ENCODE results near the gene MSH6. TPM values are rescaled to one million over a fixed set of nuclear protein-coding genes. Genes with fewer than 3 reads are reported as not detected.

Gene MSH6
- total and polyA plus RNA-seq, 11 donors = 5.3 to 40.7 (median 22.5) TPM

DNA sequence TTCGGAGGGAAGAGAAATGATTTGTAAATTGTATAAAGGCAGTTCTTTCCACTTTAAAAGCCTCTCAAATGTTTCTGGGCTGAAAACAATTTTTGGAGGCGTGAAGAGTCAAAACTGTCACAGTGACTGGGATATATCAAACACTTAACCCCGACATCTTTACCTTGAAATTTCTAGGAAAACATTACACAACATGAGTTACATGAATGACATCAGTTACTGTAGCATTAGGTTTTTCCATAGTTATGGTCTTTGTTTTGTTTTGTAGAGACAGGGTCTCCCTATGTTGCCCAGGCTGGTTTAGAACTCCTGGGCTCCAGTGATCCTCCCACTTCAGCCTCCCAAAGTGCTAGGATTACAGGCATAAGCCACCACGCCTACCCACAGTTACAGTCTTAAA is 25.7 kb downstream of the MSH6 start:
- 83 to 89% (median 86%) methylated on average over 4 of the region's 4 CpGs for WGBS, 4 donors
- TF ChIP-seq, protein P1, sequence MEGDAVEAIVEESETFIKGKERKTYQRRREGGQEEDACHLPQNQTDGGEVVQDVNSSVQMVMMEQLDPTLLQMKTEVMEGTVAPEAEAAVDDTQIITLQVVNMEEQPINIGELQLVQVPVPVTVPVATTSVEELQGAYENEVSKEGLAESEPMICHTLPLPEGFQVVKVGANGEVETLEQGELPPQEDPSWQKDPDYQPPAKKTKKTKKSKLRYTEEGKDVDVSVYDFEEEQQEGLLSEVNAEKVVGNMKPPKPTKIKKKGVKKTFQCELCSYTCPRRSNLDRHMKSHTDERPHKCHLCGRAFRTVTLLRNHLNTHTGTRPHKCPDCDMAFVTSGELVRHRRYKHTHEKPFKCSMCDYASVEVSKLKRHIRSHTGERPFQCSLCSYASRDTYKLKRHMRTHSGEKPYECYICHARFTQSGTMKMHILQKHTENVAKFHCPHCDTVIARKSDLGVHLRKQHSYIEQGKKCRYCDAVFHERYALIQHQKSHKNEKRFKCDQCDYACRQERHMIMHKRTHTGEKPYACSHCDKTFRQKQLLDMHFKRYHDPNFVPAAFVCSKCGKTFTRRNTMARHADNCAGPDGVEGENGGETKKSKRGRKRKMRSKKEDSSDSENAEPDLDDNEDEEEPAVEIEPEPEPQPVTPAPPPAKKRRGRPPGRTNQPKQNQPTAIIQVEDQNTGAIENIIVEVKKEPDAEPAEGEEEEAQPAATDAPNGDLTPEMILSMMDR (IDR thresholded peaks at IDR 0.05) = no peak
- no peak for TF ChIP-seq POLR2A (IDR thresholded peaks at IDR 0.05)
- Histone ChIP-seq H3K27me3 (no peaks in the 10 kb centered on the region), H3K36me3 (peaks cover 6 to 100% (median 92%) of the 10 kb centered on the region in 9 donors), H3K9me3 (peaks cover 0 to 5% (median 1%) of the 10 kb centered on the region in 12 donors), H3K4me1 (peaks cover 0 to 14% (median 0%) of the 10 kb centered on the region in 12 donors), H3K4me3 (no peak overlapping the region), H3K27ac (no peak overlapping the region)
- ATAC-seq (no peak), DNase-seq (no peak)
- intact Hi-C loops (cut with DNase I) = loop anchor here in 1 of 10 donors (10.0 kb wide), 1 partner anchor 96 kb away; the partner anchor contains the start of gene FBXO11

DNA sequence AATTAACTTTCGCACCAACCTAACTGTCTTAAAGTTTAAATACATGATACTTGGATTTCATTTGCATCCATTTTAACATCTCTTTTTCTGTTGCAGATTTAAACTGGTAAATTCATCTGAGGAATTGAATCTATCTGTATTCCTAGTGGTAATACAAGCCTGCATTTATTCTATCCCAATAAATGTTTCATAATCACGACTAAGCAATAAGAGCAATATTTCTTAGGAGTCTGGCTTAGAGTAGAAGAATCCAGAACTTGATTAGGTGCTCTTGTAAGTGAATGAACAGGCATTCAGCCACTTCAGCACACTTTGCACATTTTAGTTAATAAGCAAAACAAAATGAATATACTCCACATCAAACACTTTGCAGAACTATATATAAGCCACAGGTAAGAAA is 27.0 kb downstream of the MSH6 start:
- intact Hi-C loops (cut with DNase I) = loop anchor here in 1 of 10 donors (10.0 kb wide), 1 partner anchor 95 kb away; the partner anchor contains the start of gene FBXO11
- 79 to 88% (median 83%) methylated on average over 2 of the region's 2 CpGs for WGBS, 4 donors
- peaks cover 0 to 14% (median 0%) of the 10 kb centered on the region in 12 donors for H3K4me1 ChIP-seq

DNA sequence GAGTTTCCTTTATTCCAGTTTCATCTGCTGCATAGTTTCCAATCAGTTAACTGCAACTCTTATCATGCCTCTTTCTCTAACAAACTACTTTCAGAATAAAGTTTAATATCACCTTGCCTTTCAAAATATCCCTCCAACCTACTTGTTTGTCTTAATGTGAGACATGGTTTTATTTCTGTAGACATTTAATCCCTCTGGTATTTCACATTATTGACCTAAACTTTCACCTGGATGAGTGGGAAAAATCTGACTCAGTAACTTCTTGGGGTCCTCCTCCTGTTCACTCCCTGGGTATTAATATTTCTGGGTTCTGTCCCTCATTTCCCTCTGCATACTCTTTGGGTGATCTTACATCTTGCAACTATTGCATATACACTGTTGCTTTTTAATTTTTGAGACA is 27.9 kb downstream of the MSH6 start:
- Histone ChIP-seq H3K36me3 (peaks cover 3 to 100% (median 92%) of the 10 kb centered on the region in 9 donors), H3K4me1 (peaks cover 0 to 11% (median 0%) of the 10 kb centered on the region in 12 donors), H3K27ac (no peak overlapping the region), H3K27me3 (no peaks in the 10 kb centered on the region), H3K9me3 (no peaks in the 10 kb centered on the region), H3K4me3 (no peak overlapping the region)
- intact Hi-C loops (cut with DNase I) = no loop called here
- no peak for ATAC-seq
- TF ChIP-seq POLR2A (IDR thresholded peaks at IDR 0.05) = no peak
- TF ChIP-seq, protein P1 (IDR thresholded peaks at IDR 0.05) = no peak
- DNase-seq = no peak

More for the DNA sequence above, 27.0 kb downstream of the MSH6 start:
- Histone ChIP-seq H3K4me3 (no peak overlapping the region), H3K36me3 (peaks cover 6 to 100% (median 92%) of the 10 kb centered on the region in 9 donors), H3K27me3 (no peaks in the 10 kb centered on the region), H3K9me3 (no peaks in the 10 kb centered on the region), H3K27ac (no peak overlapping the region)
- ATAC-seq (no peak), DNase-seq (no peak)
- TF ChIP-seq, protein P1 (IDR thresholded peaks at IDR 0.05) = no peak
- no peak for TF ChIP-seq POLR2A (IDR thresholded peaks at IDR 0.05)

DNA sequence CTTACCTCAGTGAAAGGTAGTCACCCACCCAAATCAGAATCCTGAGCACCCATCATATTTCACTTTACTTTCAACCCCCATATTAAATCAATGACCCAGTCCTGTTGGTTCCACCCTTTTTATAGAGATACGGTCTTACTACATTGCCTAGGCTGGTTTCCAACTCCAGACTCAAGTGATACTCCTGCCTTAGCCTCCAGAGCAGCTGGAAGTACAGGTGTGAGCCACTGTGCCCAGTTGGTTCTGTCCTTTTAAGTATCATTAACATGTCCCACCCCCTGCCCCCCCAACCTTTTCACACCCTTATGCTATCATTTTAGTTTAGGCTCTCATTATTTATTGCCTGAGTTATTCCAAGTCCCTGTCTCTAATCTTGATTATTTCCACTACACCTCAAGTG is 28.7 kb downstream of the MSH6 start:
- 90 to 94% (median 93%) methylated on average over 1 of the region's 1 CpG for WGBS, 4 donors
- peaks cover 3 to 100% (median 92%) of the 10 kb centered on the region in 9 donors for H3K36me3 ChIP-seq
- ATAC-seq = no peak

More for the DNA sequence above, 28.7 kb downstream of the MSH6 start:
- intact Hi-C loops (cut with DNase I) = no loop called here
- Histone ChIP-seq H3K27ac (no peak overlapping the region), H3K4me1 (peaks cover 0 to 11% (median 0%) of the 10 kb centered on the region in 12 donors), H3K4me3 (no peak overlapping the region), H3K27me3 (no peaks in the 10 kb centered on the region), H3K9me3 (no peaks in the 10 kb centered on the region)
- TF ChIP-seq, protein P1 (IDR thresholded peaks at IDR 0.05) = no peak
- no peak for TF ChIP-seq POLR2A (IDR thresholded peaks at IDR 0.05)
- DNase-seq = no peak

Data from heart left ventricle (tissue), 16 donors.